ENCODE data around the gene VN1R5. TPM values are rescaled to one million over a fixed set of nuclear protein-coding genes. Genes with fewer than 3 reads are reported as not detected.
"Not testable (repeated sequence)": the region's sequence is repeated elsewhere in the genome, so short reads cannot be mapped to it uniquely, and the experiment has no call there.

VN1R5 gene
- total RNA-seq, 1 experiment from 2014 or later, result not detected

GRCh38 chr1:247218121-247218651, 37.7 kb upstream of the VN1R5 start:
- CTCF ChIA-PET, result no interaction called here
- Mint-ChIP-seq H3K36me3 (ENCODE audit: insufficient read depth, unreplicated experiment) (no peaks in the 10 kb centered on the region), H3K4me3 (ENCODE audit: unreplicated experiment) (no peak overlapping the region), H3K9me3 (ENCODE audit: unreplicated experiment) (no peaks in the 10 kb centered on the region), H3K27me3 (ENCODE audit: insufficient read depth, unreplicated experiment) (peaks cover 53% of the 10 kb centered on the region), H3K27ac (ENCODE audit: low read depth, unreplicated experiment) (no peak overlapping the region), H3K4me1 (ENCODE audit: insufficient read depth, unreplicated experiment) (peaks cover 3% of the 10 kb centered on the region)
- intact Hi-C loops (cut with micrococcal nuclease), result no loop called here
- DNase-seq (ENCODE audit: unreplicated experiment), result no peak
- no TSS peak for BruUV-seq (replicated peaks)
- no peak for TF ChIP-seq CTCF (IDR thresholded peaks at IDR 0.05; ENCODE audit: unreplicated experiment)
- POLR2A ChIA-PET, result no interaction called here

- H3K4me1 Mint-ChIP-seq (ENCODE audit: insufficient read depth, unreplicated experiment); H3K4me3 Mint-ChIP-seq (ENCODE audit: unreplicated experiment); BruUV-seq (replicated peaks); DNase-seq (ENCODE audit: unreplicated experiment); intact Hi-C loops (cut with micrococcal nuclease); CTCF ChIA-PET; H3K36me3 Mint-ChIP-seq (ENCODE audit: insufficient read depth, unreplicated experiment); H3K27ac Mint-ChIP-seq (ENCODE audit: low read depth, unreplicated experiment); POLR2A ChIA-PET: not testable (repeated sequence)
- Mint-ChIP-seq H3K27me3 (ENCODE audit: insufficient read depth, unreplicated experiment) (peaks cover 32% of the 10 kb centered on the region), H3K9me3 (ENCODE audit: unreplicated experiment) (peaks cover 13% of the 10 kb centered on the region)
These were observed 35.6 kb upstream of the VN1R5 start for GRCh38 chr1:247220280-247220679.

GRCh38 chr1:247222840-247223239, 33.0 kb upstream of the VN1R5 start:
- TF ChIP-seq CTCF (IDR thresholded peaks at IDR 0.05; ENCODE audit: unreplicated experiment), result no peak
- intact Hi-C loops (cut with micrococcal nuclease), result no loop called here
- DNase-seq (ENCODE audit: unreplicated experiment), result no peak
- H3K4me3 Mint-ChIP-seq (ENCODE audit: unreplicated experiment), result no peak overlapping the region
- peaks cover 13% of the 10 kb centered on the region for H3K9me3 Mint-ChIP-seq (ENCODE audit: unreplicated experiment)
- H3K27ac Mint-ChIP-seq (ENCODE audit: low read depth, unreplicated experiment), result no peak overlapping the region
- ChIA-PET POLR2A (interaction anchor here (3.0 kb wide), 1 partner anchor 12 kb away, joined by 10 read pairs; no protein-coding TSS in a partner anchor), CTCF (interaction anchor here (0.6 kb wide), 1 partner anchor 111 kb away, joined by 3 read pairs; no protein-coding TSS in a partner anchor)
- H3K36me3 Mint-ChIP-seq (ENCODE audit: insufficient read depth, unreplicated experiment), result no peaks in the 10 kb centered on the region
- no peaks in the 10 kb centered on the region for H3K4me1 Mint-ChIP-seq (ENCODE audit: insufficient read depth, unreplicated experiment)
- peaks cover 7% of the 10 kb centered on the region for H3K27me3 Mint-ChIP-seq (ENCODE audit: insufficient read depth, unreplicated experiment)
- BruUV-seq (replicated peaks), result no TSS peak

GRCh38 chr1:247224822-247225221, 31.1 kb upstream of the VN1R5 start:
- no peaks in the 10 kb centered on the region for H3K36me3 Mint-ChIP-seq (ENCODE audit: insufficient read depth, unreplicated experiment)
- CTCF ChIA-PET, result interaction anchor here (1.0 to 1.4 kb wide), 2 partner anchors 8 to 13 kb away, joined by 3 to 4 read pairs; no protein-coding TSS in a partner anchor

More at GRCh38 chr1:247224822-247225221, 31.1 kb upstream of the VN1R5 start:
- Mint-ChIP-seq H3K4me1 (ENCODE audit: insufficient read depth, unreplicated experiment) (no peaks in the 10 kb centered on the region), H3K9me3 (ENCODE audit: unreplicated experiment) (peaks cover 20% of the 10 kb centered on the region), H3K27me3 (ENCODE audit: insufficient read depth, unreplicated experiment) (no peaks in the 10 kb centered on the region), H3K27ac (ENCODE audit: low read depth, unreplicated experiment) (no peak overlapping the region), H3K4me3 (ENCODE audit: unreplicated experiment) (no peak overlapping the region)
- TF ChIP-seq CTCF (IDR thresholded peaks at IDR 0.05; ENCODE audit: unreplicated experiment), result no peak
- DNase-seq (ENCODE audit: unreplicated experiment), result no peak
- no TSS peak for BruUV-seq (replicated peaks)
- intact Hi-C loops (cut with micrococcal nuclease), result no loop called here
- POLR2A ChIA-PET, result interaction anchor here (0.6 kb wide), 1 partner anchor 62 kb away, joined by 4 read pairs; no protein-coding TSS in a partner anchor

Measured in MCF 10A (cell line).